22Rv1 (cell line): Measurements from ENCODE around the gene CCL4.

Experiments used
- H3K27ac ChIP-seq: fragments of 450-650 bp; 2 replicates; pipeline ENCODE4 v1.5.1; 2017
- CTCF ChIP-seq: fragments of 450-650 bp; IDR thresholded peaks from 2 replicates; pipeline ENCODE4 v1.5.1; 2017; ENCODE audit warnings: mild to moderate bottlenecking
- ZFX ChIP-seq: fragments of 450-650 bp; IDR thresholded peaks from 2 replicates; pipeline ENCODE4 v1.6.1; 2017; ENCODE audit warnings: antibody characterized with exemption, borderline replicate concordance

CCL4 gene

DNA sequence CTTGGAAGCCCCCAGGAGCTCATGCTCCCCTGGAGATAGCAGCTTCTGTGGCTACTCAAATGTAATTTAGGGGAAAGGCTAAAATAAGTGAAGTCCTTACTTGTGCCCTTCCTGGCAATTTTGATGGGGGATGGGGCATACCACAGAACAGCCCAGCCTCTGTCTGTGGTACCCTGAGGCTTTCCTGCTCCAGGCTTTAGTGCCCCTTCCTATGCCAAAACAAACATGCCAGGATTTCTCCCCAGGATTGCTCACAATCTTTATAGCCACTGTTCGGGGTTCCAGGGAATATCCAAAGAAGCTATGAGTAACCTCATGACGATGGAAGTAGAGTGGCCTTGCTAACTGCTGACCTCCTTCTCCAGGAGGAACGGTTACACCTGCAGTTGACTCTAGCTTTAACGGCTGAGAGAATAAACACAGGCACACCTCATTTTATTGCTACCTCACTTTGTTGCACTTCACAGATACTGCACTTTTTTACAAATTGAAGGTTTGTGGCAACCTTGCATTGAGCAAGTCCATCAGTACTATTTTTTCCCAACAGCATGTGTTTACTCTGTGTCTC lies 24.9 kb downstream of the CCL4 start:
- TF ChIP-seq ZFX, result no peak
- TF ChIP-seq CTCF, result no peak
- H3K27ac ChIP-seq, result no peak overlapping the region

GRCh38 chr17:36129616-36130015 lies 26.0 kb downstream of the CCL4 start:
- no peak overlapping the region for H3K27ac ChIP-seq
- TF ChIP-seq ZFX (no peak), CTCF (no peak)

- H3K27ac ChIP-seq, result no peak overlapping the region
- TF ChIP-seq ZFX (no peak), CTCF (no peak)
Observed at GRCh38 chr17:36130346-36130745, 26.7 kb downstream of the CCL4 start.

DNA sequence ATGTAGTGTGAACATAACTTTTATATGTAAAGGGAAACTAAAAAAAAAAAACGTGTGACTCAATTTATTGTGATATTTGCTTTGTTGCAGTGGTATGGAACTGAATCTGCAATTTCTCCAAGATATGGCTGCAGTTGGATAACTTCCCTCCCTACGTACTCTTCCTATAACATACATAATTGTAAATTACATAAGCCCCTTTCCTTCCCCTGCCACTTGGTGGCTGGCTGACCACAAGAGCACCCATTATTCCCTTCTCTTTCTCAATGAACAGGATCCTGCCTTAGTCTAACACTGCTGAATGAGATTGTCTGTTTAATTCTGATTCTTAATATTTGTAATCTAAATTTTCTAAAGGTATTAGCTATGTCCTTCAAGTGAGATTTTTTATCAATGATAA lies 27.8 kb downstream of the CCL4 start:
- H3K27ac ChIP-seq, result no peak overlapping the region
- TF ChIP-seq ZFX, result no peak
- no peak for TF ChIP-seq CTCF

- H3K27ac ChIP-seq, result no peak overlapping the region
- TF ChIP-seq CTCF, result no peak
- TF ChIP-seq ZFX, result no peak
Observed at GRCh38 chr17:36131931-36132330, 28.3 kb downstream of the CCL4 start.

GRCh38 chr17:36132421-36132831 lies 28.8 kb downstream of the CCL4 start:
- TF ChIP-seq CTCF, result no peak
- TF ChIP-seq ZFX, result no peak
- H3K27ac ChIP-seq, result no peak overlapping the region

GRCh38 chr17:36133602-36134236 lies 30.1 kb downstream of the CCL4 start:
- no peak for TF ChIP-seq CTCF
- no peak for TF ChIP-seq ZFX
- H3K27ac ChIP-seq, result no peak overlapping the region
